CD14-positive monocyte (primary cell): Measurements from ENCODE around the gene CEP85L. TPM values are rescaled to one million over a fixed set of nuclear protein-coding genes. Genes with fewer than 3 reads are reported as not detected.

Experiments
- DNase-seq, 3 donors: peaks; one replicate each; pipeline ENCODE4 v3.0.0-alpha.2; 2011 to 2022
- H2AFZ ChIP-seq: 2 replicates; pipeline ENCODE4 v1.6.0; 2012; ENCODE audit warnings: mild to moderate bottlenecking, low read depth, low read length, inconsistent platforms; ENCODE audit not compliant: insufficient read depth, poor library complexity, severe bottlenecking
- H3K27ac ChIP-seq, 2 donors: 1 replicate in 1 of 2; 2 replicates in 1 of 2; pipeline ENCODE4 v1.5.1; 2012 to 2013; ENCODE audit warnings: low read length in 2 of 2, control low read depth in 1 of 2, inconsistent platforms in 1 of 2, low read depth in 1 of 2, mild to moderate bottlenecking in 1 of 2
- H3K27me3 ChIP-seq, 2 donors: one replicate each; pipeline versions ENCODE4 v1.6.0 to v1.6.1; 2011 to 2013; ENCODE audit warnings: low read length in 2 of 2; ENCODE audit not compliant: control insufficient read depth in 2 of 2, insufficient read depth in 2 of 2
- H3K36me3 ChIP-seq, 2 donors: replicated peaks in 1 of 2; 1 replicate in 1 of 2; 2 replicates in 1 of 2; pipeline versions ENCODE4 v1.5.1 to v1.6.1; 2012 to 2013; ENCODE audit warnings: low read length in 2 of 2, control low read depth in 1 of 2, inconsistent platforms in 1 of 2, mild to moderate bottlenecking in 1 of 2; ENCODE audit not compliant: insufficient read depth in 2 of 2, control insufficient read depth in 1 of 2
- H3K4me1 ChIP-seq, 2 donors: 1 replicate in 1 of 2; 2 replicates in 1 of 2; pipeline versions ENCODE4 v1.5.1 to v1.6.1; 2012 to 2013; ENCODE audit warnings: low read length in 2 of 2, control low read depth in 1 of 2, inconsistent platforms in 1 of 2, mild to moderate bottlenecking in 1 of 2, moderate library complexity in 1 of 2; ENCODE audit not compliant: insufficient read depth in 2 of 2, control insufficient read depth in 1 of 2
- H3K4me2 ChIP-seq: replicated peaks from 2 replicates; pipeline ENCODE3; 2012; ENCODE audit warnings: low read length, moderate library complexity, mild to moderate bottlenecking; ENCODE audit not compliant: poor library complexity, severe bottlenecking; ENCODE audit errors: extremely low read depth
- H3K4me3 ChIP-seq, 3 experiments: fragments of 200-600 bp in 1 of 3; sonication (generic) in 1 of 3; replicated peaks in 1 of 3; 1 replicate in 2 of 3; 2 replicates in 1 of 3; pipeline ENCODE4 v1.5.1; 2011 to 2013; ENCODE audit warnings: low read length in 3 of 3, mild to moderate bottlenecking in 3 of 3, control low read depth in 2 of 3, low read depth in 2 of 3, inconsistent platforms in 1 of 3, moderate library complexity in 1 of 3
- H3K79me2 ChIP-seq: 2 replicates; pipeline ENCODE4 v1.6.0; 2012; ENCODE audit warnings: mild to moderate bottlenecking, control low read depth, inconsistent platforms, low read length, moderate library complexity; ENCODE audit not compliant: insufficient read depth
- H3K9ac ChIP-seq: 2 replicates; pipeline ENCODE4 v1.6.0; 2017; ENCODE audit warnings: low read length, mild to moderate bottlenecking; ENCODE audit not compliant: insufficient read depth, poor library complexity, severe bottlenecking
- H3K9me3 ChIP-seq, 2 donors: replicated peaks in 1 of 2; 1 replicate in 1 of 2; 2 replicates in 1 of 2; pipeline versions ENCODE4 v1.5.1 to v1.6.1; 2012 to 2013; ENCODE audit warnings: low read length in 2 of 2, control low read depth in 1 of 2; ENCODE audit not compliant: control insufficient read depth in 1 of 2, insufficient read depth in 1 of 2
- H4K20me1 ChIP-seq: 2 replicates; pipeline ENCODE4 v1.6.0; 2012; ENCODE audit warnings: mild to moderate bottlenecking, low read length, control low read depth, moderate library complexity; ENCODE audit not compliant: insufficient read depth
- H3K27ac Mint-ChIP-seq, 7 donors: one replicate each; pipeline ENCODE4 v1.8.0; 2020; ENCODE audit warnings: mild to moderate bottlenecking in 7 of 7, mixed read lengths in 7 of 7, moderate library complexity in 6 of 7, inconsistent platforms in 2 of 7
- H3K27me3 Mint-ChIP-seq, 3 donors: one replicate each; pipeline ENCODE4 v1.8.0; 2021 to 2022; ENCODE audit warnings: low read depth in 3 of 3, mild to moderate bottlenecking in 3 of 3, mixed read lengths in 3 of 3, moderate library complexity in 3 of 3, inconsistent platforms in 1 of 3
- H3K36me3 Mint-ChIP-seq, 2 donors: one replicate each; pipeline ENCODE4 v1.8.0; 2020; ENCODE audit warnings: mixed read lengths in 2 of 2, inconsistent platforms in 1 of 2, mild to moderate bottlenecking in 1 of 2
- H3K4me1 Mint-ChIP-seq: one replicate; pipeline ENCODE4 v1.8.0; 2020; ENCODE audit warnings: mild to moderate bottlenecking, mixed read lengths
- H3K4me3 Mint-ChIP-seq, 2 donors: one replicate each; pipeline ENCODE4 v1.8.0; 2020; ENCODE audit warnings: mild to moderate bottlenecking in 2 of 2, mixed read lengths in 2 of 2, moderate library complexity in 1 of 2
- H3K9me3 Mint-ChIP-seq, 7 donors: one replicate each; pipeline ENCODE4 v1.8.0; 2020 to 2022; ENCODE audit warnings: mixed read lengths in 7 of 7, mild to moderate bottlenecking in 6 of 7, moderate library complexity in 6 of 7, inconsistent platforms in 2 of 7
- CTCF ChIP-seq: fragments of 200-600 bp; IDR thresholded peaks from one replicate; pipeline ENCODE4 v1.8.0; 2022; ENCODE audit warnings: antibody characterized with exemption, mild to moderate bottlenecking
- WGBS: methylation state at CpG from one replicate; pipeline ENCODE4 v1.1.5; 2013; ENCODE audit warnings: missing lambda C conversion rate; ENCODE audit not compliant: insufficient coverage; 5-methylcytosine and 5-hydroxymethylcytosine counted together
- intact Hi-C, 2 donors: fragments of 100-400 bp; cut with micrococcal nuclease; formaldehyde crosslinking; loops; one replicate each; pipeline versions ENCODE4 v1.15.0 to v1.15.1; 2023
- polyA plus RNA-seq, 3 donors: library from polyadenylated mRNA; depleted of rRNA in 1 of 3; unstranded in 2 of 3; stranded (reverse) in 1 of 3; fragments of 300-500 nt in 2 of 3; fragments of >200 nt in 1 of 3; fragmentation: Illumina TruSeq in 2 of 3; gene quantifications; 1 replicate in 2 of 3; 2 replicates in 1 of 3; pipeline ENCODE4 v1.2.3, GENCODE V29; 2012 to 2021

The CEP85L gene
- polyA plus RNA-seq, 3 donors, result 14.9 to 38.3 (median 19.6) TPM

- no peak overlapping the region for H3K27ac Mint-ChIP-seq
- no peak overlapping the region for H3K4me2 ChIP-seq
- H2AFZ ChIP-seq, result no peak overlapping the region
- no peak overlapping the region for H3K27ac ChIP-seq
- H3K4me3 Mint-ChIP-seq, result no peak overlapping the region
- no peaks in the 10 kb centered on the region for H3K79me2 ChIP-seq
- no peak for DNase-seq
- H3K4me1 Mint-ChIP-seq, result no peaks in the 10 kb centered on the region
- peaks cover 7 to 24% of the 10 kb centered on the region in 2 donors for H3K9me3 ChIP-seq
- no peak overlapping the region for H3K4me3 ChIP-seq
- no peak overlapping the region for H3K9ac ChIP-seq
- no peak for TF ChIP-seq CTCF
- intact Hi-C loops, result no loop called here
- peaks cover 26 to 84% of the 10 kb centered on the region in 2 donors for H3K36me3 ChIP-seq
- H3K9me3 Mint-ChIP-seq, result peaks cover 13 to 33% (median 17%) of the 10 kb centered on the region in 7 donors
- no peaks in the 10 kb centered on the region for H4K20me1 ChIP-seq
- WGBS, result no CpG with 5 or more reads among the region's 3 CpGs
- no peaks in the 10 kb centered on the region for H3K27me3 ChIP-seq
- H3K36me3 Mint-ChIP-seq, result peaks cover 75% of the 10 kb centered on the region in 2 donors
- H3K4me1 ChIP-seq, result no peaks in the 10 kb centered on the region
- no peaks in the 10 kb centered on the region for H3K27me3 Mint-ChIP-seq
Observed at GRCh38 chr6:118489990-118490389, 161.4 kb downstream of the CEP85L start.

- Histone ChIP-seq H3K27ac (no peak overlapping the region), H4K20me1 (no peaks in the 10 kb centered on the region), H3K27me3 (no peaks in the 10 kb centered on the region), H3K4me3 (no peak overlapping the region), H2AFZ (no peak overlapping the region), H3K9ac (no peak overlapping the region), H3K79me2 (no peaks in the 10 kb centered on the region), H3K36me3 (peaks cover 26 to 79% of the 10 kb centered on the region in 2 donors), H3K9me3 (peaks cover 7 to 24% of the 10 kb centered on the region in 2 donors), H3K4me2 (no peak overlapping the region), H3K4me1 (no peaks in the 10 kb centered on the region)
- Mint-ChIP-seq H3K36me3 (peaks cover 68 to 70% of the 10 kb centered on the region in 2 donors), H3K4me3 (no peak overlapping the region), H3K27me3 (no peaks in the 10 kb centered on the region), H3K9me3 (peaks cover 13 to 33% (median 15%) of the 10 kb centered on the region in 7 donors), H3K27ac (peak overlapping the region in 1 of 7 donors; percentile 50), H3K4me1 (no peaks in the 10 kb centered on the region)
- TF ChIP-seq CTCF, result no peak
- intact Hi-C loops, result no loop called here
- no peak for DNase-seq
Observed at GRCh38 chr6:118488631-118489030, 162.8 kb downstream of the CEP85L start.
